Right lung (tissue), 10 donors: ENCODE data around the gene RPIA. TPM values are rescaled to one million over a fixed set of nuclear protein-coding genes. Genes with fewer than 3 reads are reported as not detected.
"Not testable (repeated sequence)": the region's sequence is repeated elsewhere in the genome, so short reads cannot be mapped to it uniquely, and the experiment has no call there.

ENCODE experiments used
- DNase-seq, 2 donors: peaks; one replicate each; pipeline ENCODE4 v3.0.0-alpha.2; 2013
- long read RNA-seq, 8 donors: transcript quantifications; one replicate each; lab custom pipeline, GENCODE V29; 2026
- polyA plus RNA-seq, 5 donors: library from polyadenylated mRNA; unstranded; fragments of 120-200 nt; gene quantifications; one replicate each; pipeline versions ENCODE4 v1.2.1 to v1.2.3, GENCODE V29; 2013; ENCODE audit warnings: inconsistent platforms in 1 of 5, low replicate concordance in 1 of 5; ENCODE audit not compliant: insufficient read length in 5 of 5, insufficient read depth in 1 of 5

The RPIA gene
- polyA plus RNA-seq, result 10 to 100 TPM; 33.0 to 35.3 (median 34.1) TPM
- long read RNA-seq, donor 1, transcript RPIA-201 (9 exons, 1,848 nt), result major isoform, 25 of 45 reads
- long read RNA-seq, donor 1, partial matches to known transcripts, result 20 of 45 reads
- long read RNA-seq, donor 1, other reads (novel, unspliced or antisense), result 0 of 45 reads
- long read RNA-seq, donor 2, transcript RPIA-201 (9 exons, 1,848 nt), result major isoform, 15 of 15 reads
- long read RNA-seq, donor 2, partial matches to known transcripts, result 0 of 15 reads
- long read RNA-seq, donor 2, other reads (novel, unspliced or antisense), result 0 of 15 reads
- long read RNA-seq, donor 3, transcript RPIA-201 (9 exons, 1,848 nt), result major isoform, 23 of 38 reads
- long read RNA-seq, donor 3, partial matches to known transcripts, result 15 of 38 reads
- long read RNA-seq, donor 3, other reads (novel, unspliced or antisense), result 0 of 38 reads
- long read RNA-seq, donor 4, transcript RPIA-201 (9 exons, 1,848 nt), result major isoform, 12 of 18 reads
- long read RNA-seq, donor 4, partial matches to known transcripts, result 6 of 18 reads
- long read RNA-seq, donor 4, other reads (novel, unspliced or antisense), result 0 of 18 reads
- long read RNA-seq, donor 5, transcript RPIA-201 (9 exons, 1,848 nt), result major isoform, 28 of 38 reads
- long read RNA-seq, donor 5, partial matches to known transcripts, result 10 of 38 reads
- long read RNA-seq, donor 5, other reads (novel, unspliced or antisense), result 0 of 38 reads
- long read RNA-seq, donor 6, transcript RPIA-201 (9 exons, 1,848 nt), result major isoform, 29 of 29 reads
- long read RNA-seq, donor 6, partial matches to known transcripts, result 0 of 29 reads
- long read RNA-seq, donor 6, other reads (novel, unspliced or antisense), result 0 of 29 reads
- long read RNA-seq, donor 7, transcript RPIA-201 (9 exons, 1,848 nt), result major isoform, 22 of 22 reads
- long read RNA-seq, donor 7, partial matches to known transcripts, result 0 of 22 reads
- long read RNA-seq, donor 7, other reads (novel, unspliced or antisense), result 0 of 22 reads
- long read RNA-seq, donor 8, transcript RPIA-201 (9 exons, 1,848 nt), result major isoform, 11 of 11 reads
- long read RNA-seq, donor 8, partial matches to known transcripts, result 0 of 11 reads
- long read RNA-seq, donor 8, other reads (novel, unspliced or antisense), result 0 of 11 reads

DNA sequence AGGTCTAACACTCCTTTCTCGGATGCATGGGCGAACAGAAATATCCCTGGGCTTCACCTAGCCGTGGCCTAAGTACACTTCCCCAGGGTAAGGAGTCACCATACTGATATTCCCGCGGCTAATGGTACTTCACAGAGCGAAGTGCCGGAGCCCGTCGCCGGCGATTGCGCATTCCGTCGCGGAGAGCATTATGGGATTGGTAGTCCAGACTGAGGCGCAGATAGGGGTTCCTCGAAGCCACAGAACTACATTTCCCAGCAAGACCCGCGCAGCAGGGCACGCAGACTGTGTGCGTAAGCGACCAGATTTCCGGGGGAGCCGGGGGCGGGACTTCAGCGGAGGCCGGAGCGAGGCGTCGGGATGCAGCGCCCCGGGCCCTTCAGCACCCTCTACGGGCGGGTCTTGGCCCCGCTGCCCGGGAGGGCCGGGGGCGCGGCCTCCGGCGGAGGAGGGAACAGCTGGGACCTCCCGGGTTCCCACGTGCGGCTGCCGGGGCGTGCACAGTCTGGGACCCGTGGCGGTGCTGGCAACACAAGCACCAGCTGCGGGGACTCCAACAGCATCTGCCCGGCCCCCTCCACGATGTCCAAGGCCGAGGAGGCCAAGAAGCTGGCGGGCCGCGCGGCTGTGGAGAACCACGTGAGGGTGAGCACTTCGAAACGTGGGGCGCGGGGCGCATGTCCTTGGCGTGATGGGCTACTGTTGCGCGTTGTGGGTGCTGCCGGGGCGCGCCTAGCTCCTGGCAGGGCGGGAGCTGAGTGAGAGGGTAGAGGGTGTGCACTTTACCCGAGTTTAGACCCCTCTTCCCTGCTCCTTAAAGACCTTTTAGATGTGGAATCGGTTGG, at the start of gene RPIA:
Gene RPIA (plus strand): TSS at position 335 of the 845 bp plus-strand sequence. CDS start 26 bp downstream, at position 361.
- peak; percentile 97 to 98 for DNase-seq

- no peak for DNase-seq
Measured at GRCh38 chr2:88642278-88642677, 49.2 kb upstream of the RPIA start.

DNA sequence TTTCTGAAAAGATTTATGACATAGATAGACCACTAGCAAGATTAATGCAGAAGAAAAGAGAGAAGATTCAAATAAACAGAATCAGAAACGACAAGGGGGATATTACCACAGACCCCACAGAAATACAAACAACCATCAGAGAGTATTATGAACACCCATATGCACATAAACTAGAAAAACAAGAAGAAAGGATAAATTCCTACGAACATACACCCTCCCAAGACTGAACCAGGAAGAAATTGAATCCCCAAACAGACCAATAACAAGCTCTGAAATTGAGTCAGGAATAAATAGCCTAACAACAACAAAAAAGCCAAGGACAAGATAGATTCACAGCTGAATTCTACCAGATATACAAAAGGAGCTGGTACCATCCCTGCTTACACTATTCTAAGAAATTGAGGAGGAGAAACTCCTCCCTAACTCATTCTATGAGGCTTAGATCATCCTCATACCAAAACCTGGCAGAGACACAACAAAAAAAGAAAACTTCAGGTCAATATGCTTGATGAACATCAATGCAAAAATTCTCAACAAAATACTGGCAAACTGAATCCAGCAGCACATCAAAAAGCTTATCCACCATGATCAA, 46.1 kb upstream of the RPIA start:
- DNase-seq, result not testable (repeated sequence)

GRCh38 chr2:88651646-88652045, 39.8 kb upstream of the RPIA start:
- DNase-seq, result no peak

GRCh38 chr2:88654714-88655113, 36.8 kb upstream of the RPIA start:
- no peak for DNase-seq

- no peak for DNase-seq
Measured at GRCh38 chr2:88656690-88657089, 34.8 kb upstream of the RPIA start.

DNA sequence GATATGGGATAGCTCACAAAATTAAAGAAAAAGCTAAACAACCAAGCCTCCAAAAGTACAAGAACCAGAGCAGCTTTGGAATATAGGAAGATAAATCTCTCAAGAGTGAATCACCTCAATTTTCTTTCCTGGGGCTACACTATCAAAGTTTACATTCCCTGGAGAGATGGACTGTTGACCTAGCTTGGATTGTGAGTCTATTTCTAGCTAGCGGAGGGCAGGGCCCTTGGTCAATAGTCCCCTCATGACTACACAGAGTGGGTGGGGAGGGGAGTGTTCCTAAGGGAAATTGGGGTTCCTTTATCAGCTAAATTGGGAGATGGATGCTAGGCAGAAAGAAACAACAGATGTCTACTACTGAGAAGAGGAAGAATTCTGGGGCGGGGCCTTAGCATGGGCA, 34.3 kb upstream of the RPIA start:
- no peak for DNase-seq

DNA sequence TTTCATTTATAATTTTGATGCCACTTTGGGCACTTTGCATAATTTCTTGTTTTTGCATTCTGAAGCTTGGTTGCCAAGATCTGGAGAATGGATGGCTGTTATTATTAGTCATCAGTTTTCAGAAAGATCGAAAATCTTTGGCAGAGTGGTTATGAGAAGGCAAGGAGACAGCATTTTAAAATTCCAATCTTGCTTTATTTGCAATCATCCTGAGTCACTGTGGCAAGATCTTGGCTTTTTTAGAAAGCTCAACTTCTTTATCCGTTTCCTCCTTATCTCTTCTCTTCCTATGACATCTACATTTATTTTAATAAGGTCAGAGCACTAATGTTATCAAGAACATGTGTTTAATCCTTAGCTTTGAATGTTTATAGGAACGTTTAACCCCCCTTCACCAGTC, 33.1 kb upstream of the RPIA start:
- DNase-seq, result no peak

GRCh38 chr2:88658881-88659537, 32.5 kb upstream of the RPIA start:
- DNase-seq, result no peak

- no peak for DNase-seq
Measured at GRCh38 chr2:88659538-88659915, 31.9 kb upstream of the RPIA start.

- no peak for DNase-seq
Measured at GRCh38 chr2:88660622-88661021, 30.9 kb upstream of the RPIA start.

DNA sequence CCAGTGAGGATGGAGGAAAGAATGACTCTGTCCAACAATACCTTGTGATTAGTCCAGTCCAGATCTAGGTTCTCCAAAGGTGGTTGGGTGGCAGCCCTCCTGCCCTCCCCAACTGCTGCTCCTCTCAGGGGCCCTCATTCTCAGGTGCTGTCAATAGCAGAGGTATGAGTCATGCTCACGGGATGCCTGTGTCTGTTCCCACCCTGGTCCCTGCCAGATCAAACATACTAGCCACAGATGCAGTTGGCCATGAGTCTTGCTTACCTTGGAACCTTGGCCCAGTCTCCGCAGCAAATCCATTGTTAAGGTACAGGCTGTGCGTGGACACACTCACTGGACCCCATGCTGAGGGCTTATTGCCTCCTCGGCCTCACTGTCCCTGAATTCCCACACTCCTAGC, 24.9 kb upstream of the RPIA start:
- no peak for DNase-seq

- DNase-seq, result no peak
Measured at GRCh38 chr2:88667219-88667618, 24.3 kb upstream of the RPIA start.

DNA sequence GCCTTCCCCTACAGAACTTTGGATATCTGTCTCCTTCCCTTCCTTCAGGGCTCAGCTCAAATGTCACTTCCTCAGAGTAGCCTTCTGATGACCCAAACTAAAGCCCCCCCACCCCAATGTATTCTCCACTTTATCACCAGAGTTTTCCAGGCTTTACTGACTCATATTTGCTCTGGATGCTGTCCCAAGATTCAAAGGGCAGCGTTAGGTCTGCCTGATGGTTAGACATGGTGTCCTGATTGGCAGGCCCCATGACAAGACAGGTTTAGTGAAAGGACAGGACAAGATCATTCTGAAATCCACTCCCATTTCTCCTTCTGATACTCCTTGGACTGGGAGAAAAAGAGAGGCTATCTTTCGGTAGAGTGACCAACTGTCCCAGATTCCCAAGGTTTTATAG, 22.6 kb upstream of the RPIA start:
- no peak for DNase-seq

DNA sequence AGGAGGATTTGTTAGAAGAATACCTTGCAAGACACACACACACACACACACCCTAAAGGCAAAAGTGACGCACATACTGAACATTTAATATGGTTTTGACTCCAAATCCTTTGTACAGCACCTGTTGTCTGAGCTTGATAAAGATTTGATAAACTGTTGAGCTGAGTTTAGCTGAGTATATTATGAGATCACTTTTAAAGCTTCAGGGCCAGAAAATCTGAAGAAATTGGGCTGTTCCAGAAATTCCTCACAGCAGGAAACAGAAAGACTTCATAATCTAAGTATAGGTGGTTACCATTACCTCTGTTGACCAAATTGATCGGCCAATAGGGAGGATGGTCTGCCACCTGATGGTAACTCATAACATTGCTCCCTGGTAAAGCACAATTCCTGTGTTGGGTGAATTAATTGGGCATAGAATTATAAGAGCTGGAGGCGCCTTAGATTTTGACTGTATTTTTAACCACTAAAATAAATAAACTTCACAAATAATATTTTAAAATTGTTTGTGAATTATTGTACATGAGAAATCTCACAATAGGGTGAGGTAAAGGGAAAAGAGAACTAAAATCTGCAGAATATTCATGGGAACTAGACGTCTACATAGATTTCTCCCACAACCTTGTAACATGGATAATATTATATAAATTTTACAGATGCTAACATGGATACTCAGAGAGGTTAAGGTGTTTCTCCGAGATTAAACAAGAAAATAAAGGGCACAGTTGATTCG, 21.8 kb upstream of the RPIA start:
- peak in 1 of 2 donors; percentile 2 for DNase-seq

GRCh38 chr2:88671786-88672427, 19.6 kb upstream of the RPIA start:
- peak; percentile 23 to 29 for DNase-seq

DNA sequence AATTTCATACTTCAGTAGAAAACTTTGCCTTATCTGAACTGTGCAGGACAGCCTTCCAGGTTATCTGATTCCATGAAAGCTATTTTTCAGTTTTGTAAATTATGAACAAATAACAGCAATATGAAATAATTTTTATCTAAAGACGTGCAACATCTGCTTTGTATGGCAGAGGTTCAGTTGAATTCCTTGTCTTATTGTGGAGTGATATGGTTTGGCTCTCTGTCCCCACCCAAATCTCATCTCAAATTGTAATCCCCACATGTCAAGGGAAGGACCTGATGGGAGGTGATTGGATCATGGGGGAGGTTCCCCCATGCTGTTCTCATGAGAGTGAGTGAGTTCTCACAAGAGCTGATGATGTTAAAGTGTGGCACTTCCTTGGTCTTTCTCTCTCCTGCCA, 18.1 kb upstream of the RPIA start:
- no peak for DNase-seq

DNA sequence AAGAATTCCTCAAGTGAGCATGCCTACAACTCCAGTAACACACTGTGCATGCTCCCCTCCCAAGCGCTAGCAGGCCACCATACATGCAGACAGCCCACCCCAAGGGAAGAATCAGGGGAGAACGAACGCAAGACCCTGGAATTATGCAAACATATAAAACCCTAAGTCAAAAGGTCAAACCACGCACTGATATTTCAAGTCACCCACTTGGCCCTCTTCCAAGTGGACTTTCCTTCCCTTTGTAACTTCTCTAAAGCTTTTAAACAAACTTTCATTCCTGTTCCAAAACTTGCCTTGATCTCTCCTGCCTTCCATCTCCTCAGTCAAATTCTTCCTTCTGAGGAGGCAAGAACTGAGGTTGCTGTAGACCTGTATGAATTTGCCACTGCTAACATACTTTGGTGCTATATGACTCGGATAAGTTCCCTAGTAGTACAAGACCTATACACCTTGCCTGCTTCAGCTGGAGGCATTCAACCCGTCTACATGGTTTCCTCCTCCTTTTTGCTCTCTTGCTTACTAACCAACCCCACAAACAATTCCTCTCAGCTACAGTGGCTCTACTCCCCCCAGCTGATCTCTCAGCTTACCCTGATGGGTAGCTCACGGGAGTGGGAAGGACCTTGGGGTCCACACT, 11.1 kb upstream of the RPIA start:
- DNase-seq, result no peak

- no peak for DNase-seq
Measured at GRCh38 chr2:88680916-88681315, 10.6 kb upstream of the RPIA start.
